ENCODE results near the gene NELL1. TPM values are rescaled to one million over a fixed set of nuclear protein-coding genes. Genes with fewer than 3 reads are reported as not detected.

NELL1 gene
- polyA plus RNA-seq, 1 experiment, result not detected

GRCh38 chr11:20909995-20910726 lies 240.8 kb downstream of the NELL1 start:
- Histone ChIP-seq H3K4me3 (ENCODE audit: low read depth, low read length) (no peak overlapping the region), H3K27me3 (ENCODE audit: control insufficient read depth, insufficient read depth, low read length) (no peaks in the 10 kb centered on the region), H3K9me3 (ENCODE audit: control insufficient read depth, insufficient read depth, low read length) (peaks cover 7% of the 10 kb centered on the region), H3K27ac (ENCODE audit: low read depth, low read length) (no peak overlapping the region)
- DNase-seq (ENCODE audit: low read depth, low spot score), result no peak
- TF ChIP-seq, protein P1, sequence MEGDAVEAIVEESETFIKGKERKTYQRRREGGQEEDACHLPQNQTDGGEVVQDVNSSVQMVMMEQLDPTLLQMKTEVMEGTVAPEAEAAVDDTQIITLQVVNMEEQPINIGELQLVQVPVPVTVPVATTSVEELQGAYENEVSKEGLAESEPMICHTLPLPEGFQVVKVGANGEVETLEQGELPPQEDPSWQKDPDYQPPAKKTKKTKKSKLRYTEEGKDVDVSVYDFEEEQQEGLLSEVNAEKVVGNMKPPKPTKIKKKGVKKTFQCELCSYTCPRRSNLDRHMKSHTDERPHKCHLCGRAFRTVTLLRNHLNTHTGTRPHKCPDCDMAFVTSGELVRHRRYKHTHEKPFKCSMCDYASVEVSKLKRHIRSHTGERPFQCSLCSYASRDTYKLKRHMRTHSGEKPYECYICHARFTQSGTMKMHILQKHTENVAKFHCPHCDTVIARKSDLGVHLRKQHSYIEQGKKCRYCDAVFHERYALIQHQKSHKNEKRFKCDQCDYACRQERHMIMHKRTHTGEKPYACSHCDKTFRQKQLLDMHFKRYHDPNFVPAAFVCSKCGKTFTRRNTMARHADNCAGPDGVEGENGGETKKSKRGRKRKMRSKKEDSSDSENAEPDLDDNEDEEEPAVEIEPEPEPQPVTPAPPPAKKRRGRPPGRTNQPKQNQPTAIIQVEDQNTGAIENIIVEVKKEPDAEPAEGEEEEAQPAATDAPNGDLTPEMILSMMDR (IDR thresholded peaks at IDR 0.05; ENCODE audit: low read depth, low read length), result no peak
- POLR2A ChIA-PET, result no interaction called here
- CTCF ChIA-PET, result no interaction called here

- Histone ChIP-seq H3K27me3 (ENCODE audit: control insufficient read depth, insufficient read depth, low read length) (no peaks in the 10 kb centered on the region), H3K9me3 (ENCODE audit: control insufficient read depth, insufficient read depth, low read length) (peaks cover 7% of the 10 kb centered on the region), H3K27ac (ENCODE audit: low read depth, low read length) (no peak overlapping the region), H3K4me3 (ENCODE audit: low read depth, low read length) (no peak overlapping the region)
- POLR2A ChIA-PET, result no interaction called here
- CTCF ChIA-PET, result no interaction called here
- TF ChIP-seq, protein P1 (IDR thresholded peaks at IDR 0.05; ENCODE audit: low read depth, low read length), result no peak
- DNase-seq (ENCODE audit: low read depth, low spot score), result no peak
These were observed 241.3 kb downstream of the NELL1 start for GRCh38 chr11:20910733-20911132.

GRCh38 chr11:20912065-20912821 lies 242.9 kb downstream of the NELL1 start:
- DNase-seq (ENCODE audit: low read depth, low spot score), result no peak
- no peak overlapping the region for H3K27ac ChIP-seq (ENCODE audit: low read depth, low read length)
- H3K9me3 ChIP-seq (ENCODE audit: control insufficient read depth, insufficient read depth, low read length), result peaks cover 7% of the 10 kb centered on the region
- CTCF ChIA-PET, result no interaction called here
- POLR2A ChIA-PET, result no interaction called here
- H3K27me3 ChIP-seq (ENCODE audit: control insufficient read depth, insufficient read depth, low read length), result no peaks in the 10 kb centered on the region
- TF ChIP-seq, protein P1 (IDR thresholded peaks at IDR 0.05; ENCODE audit: low read depth, low read length), result no peak
- H3K4me3 ChIP-seq (ENCODE audit: low read depth, low read length), result no peak overlapping the region

- Histone ChIP-seq H3K9me3 (ENCODE audit: control insufficient read depth, insufficient read depth, low read length) (peaks cover 7% of the 10 kb centered on the region), H3K27ac (ENCODE audit: low read depth, low read length) (no peak overlapping the region), H3K27me3 (ENCODE audit: control insufficient read depth, insufficient read depth, low read length) (no peaks in the 10 kb centered on the region), H3K4me3 (ENCODE audit: low read depth, low read length) (no peak overlapping the region)
- POLR2A ChIA-PET, result no interaction called here
- TF ChIP-seq, protein P1 (IDR thresholded peaks at IDR 0.05; ENCODE audit: low read depth, low read length), result no peak
- DNase-seq (ENCODE audit: low read depth, low spot score), result no peak
- CTCF ChIA-PET, result no interaction called here
These were observed 243.6 kb downstream of the NELL1 start for GRCh38 chr11:20912922-20913512.

DNA sequence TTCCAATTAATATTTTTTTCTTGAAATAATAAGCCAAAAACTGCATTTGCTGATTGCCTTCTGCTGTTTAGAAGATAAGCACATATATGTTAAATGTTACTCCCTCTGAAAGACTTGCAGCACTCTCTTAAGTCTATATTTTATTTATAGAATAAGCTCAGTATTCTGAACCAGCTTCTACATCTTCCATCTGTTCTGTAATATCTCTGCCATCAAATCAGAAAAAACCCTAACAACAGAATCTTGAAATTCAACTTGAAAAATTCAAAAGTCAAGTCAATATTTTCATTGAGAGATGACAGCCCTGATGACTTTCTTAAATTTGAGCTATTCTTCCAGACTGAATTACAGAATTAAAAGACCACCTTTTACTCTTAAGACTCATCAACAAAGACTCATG lies 247.9 kb downstream of the NELL1 start:
- Histone ChIP-seq H3K27ac (ENCODE audit: low read depth, low read length) (no peak overlapping the region), H3K4me3 (ENCODE audit: low read depth, low read length) (no peak overlapping the region), H3K27me3 (ENCODE audit: control insufficient read depth, insufficient read depth, low read length) (no peaks in the 10 kb centered on the region), H3K9me3 (ENCODE audit: control insufficient read depth, insufficient read depth, low read length) (no peaks in the 10 kb centered on the region)
- DNase-seq (ENCODE audit: low read depth, low spot score), result no peak
- TF ChIP-seq, protein P1 (IDR thresholded peaks at IDR 0.05; ENCODE audit: low read depth, low read length), result no peak
- CTCF ChIA-PET, result no interaction called here
- POLR2A ChIA-PET, result no interaction called here
